Activated CD4-positive, alpha-beta T cell treated with anti-CD3 and anti-CD28 coated beads for 48 hours (primary cell): Measurements from ENCODE around the gene HADHA.
A peak's percentile ranks its signal among the peaks of the same experiment; 100 is the strongest.
"Not testable (repeated sequence)": the region's sequence is repeated elsewhere in the genome, so short reads cannot be mapped to it uniquely, and the experiment has no call there.

Source experiments
- DNase-seq: peaks from one replicate; pipeline ENCODE4 v3.0.0-alpha.2; 2020

The HADHA gene

GRCh38 chr2:26244309-26245230, at the start of gene HADHA, which contains the start of gene HADHB:
TSS of gene HADHA (minus strand) at chr2:26244632. CDS start at chr2:26244596, 36 bp downstream.
TSS of gene HADHB (plus strand) at chr2:26244939. CDS start at chr2:26254255, 9,316 bp downstream.
- peak; percentile 90 for DNase-seq

DNA sequence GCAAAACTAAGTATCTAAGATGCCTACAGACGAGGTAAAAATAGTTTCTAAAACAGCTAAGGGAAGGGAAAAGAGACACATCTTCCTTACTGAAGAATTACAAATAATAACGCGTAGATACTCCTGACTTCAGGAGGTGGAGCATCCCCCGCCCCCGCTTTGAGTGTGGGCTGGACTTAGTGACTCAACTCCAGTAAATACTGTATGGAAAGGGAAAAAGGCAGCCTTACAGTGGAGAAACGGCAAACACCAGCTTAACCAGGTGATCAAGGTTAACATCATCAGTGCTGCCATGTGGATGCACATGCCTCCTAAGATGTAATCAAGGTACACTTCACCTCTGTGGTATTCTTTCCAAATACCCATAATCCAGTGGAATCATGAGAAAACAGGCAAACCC, 48.2 kb upstream of the HADHA start:
- no peak for DNase-seq

DNA sequence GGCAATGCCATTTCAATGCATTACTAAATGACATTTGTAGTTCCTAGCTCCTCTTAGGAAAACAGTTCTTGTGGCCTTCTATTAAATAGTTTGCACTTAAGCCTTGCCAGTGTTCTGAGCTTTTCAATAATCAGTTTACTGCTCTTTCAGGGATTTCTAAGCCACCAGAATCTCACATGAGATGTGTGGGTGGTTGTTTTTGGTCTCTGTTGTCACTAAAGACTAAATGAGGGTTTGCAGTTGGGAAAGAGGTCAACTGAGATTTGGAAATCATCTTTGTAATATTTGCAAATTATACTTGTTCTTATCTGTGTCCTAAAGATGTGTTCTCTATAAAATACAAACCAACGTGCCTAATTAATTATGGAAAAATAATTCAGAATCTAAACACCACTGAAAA, 45.6 kb upstream of the HADHA start:
- DNase-seq, result no peak

DNA sequence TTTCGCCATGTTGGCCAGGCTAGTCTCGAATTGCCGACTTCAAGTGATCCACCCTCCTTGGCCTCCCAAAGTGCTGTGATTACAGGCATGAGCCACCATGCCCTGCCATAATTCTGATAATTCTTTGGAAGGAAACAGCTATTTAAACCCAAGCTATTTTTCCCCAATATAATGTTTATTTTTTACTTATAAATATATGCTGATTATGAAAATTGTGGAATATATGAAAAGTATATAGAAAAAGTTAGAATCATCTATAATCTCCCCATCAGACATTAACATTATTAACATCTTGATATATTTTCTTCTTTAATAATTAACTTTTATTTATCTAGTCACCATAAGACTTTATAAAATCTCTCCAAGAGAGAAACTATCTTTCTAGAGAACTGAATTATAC, 41.5 kb upstream of the HADHA start:
- DNase-seq, result no peak

- no peak for DNase-seq
Observed at GRCh38 chr2:26284132-26284531, 39.7 kb upstream of the HADHA start.

DNA sequence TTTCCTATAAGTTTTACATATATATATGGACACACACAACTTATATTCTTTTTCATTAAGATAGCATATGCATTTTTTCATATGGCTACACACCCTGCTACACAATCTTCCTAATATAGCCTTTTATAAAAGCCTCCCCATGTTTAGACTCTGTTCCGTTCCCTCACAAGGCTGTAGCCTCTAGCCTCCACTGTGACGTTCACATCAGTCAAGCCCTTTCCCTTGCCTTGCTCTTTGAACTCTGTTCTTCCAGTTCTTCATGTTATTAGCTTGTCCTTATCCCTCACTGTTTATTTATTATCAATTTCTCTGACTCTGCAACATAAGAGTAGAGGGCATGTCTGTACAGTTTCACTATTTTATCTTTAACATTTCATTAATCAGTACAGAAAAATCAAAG, 39.2 kb upstream of the HADHA start:
- DNase-seq, result no peak

DNA sequence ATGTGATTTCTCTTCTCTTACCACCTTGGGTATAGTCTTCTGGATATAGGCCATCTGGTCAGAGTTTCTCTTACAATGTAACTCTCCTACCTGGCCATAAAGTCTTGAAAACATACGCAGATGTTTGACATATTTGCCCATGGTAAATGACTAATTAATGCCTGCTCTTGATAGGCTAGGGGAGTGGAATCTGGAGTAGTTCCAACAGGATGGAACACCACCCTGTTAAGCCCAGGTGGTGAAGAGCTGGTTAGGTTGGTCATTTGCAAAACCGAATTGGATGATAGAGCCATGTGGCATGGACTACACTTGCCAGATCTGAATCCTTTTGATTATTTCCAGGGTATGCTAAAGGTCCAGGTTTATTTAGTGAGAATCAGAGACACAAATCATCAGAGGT, 36.8 kb upstream of the HADHA start:
- no peak for DNase-seq

DNA sequence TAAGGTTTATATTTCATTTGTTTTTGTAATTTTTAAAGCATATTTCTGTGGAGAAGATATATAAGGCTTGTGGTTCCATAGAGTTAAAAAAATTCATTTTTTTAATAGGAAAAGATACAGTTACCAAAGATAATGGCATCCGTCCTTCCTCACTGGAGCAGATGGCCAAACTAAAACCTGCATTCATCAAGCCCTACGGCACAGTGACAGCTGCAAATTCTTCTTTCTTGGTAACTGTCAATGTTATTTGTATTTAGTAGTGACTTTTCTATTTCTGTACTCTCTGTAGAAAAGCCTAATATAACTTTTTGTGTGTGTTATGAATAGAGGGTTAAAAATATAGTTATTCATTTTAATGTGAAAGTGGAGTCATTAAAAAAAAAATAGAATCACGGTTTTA, 35.5 kb upstream of the HADHA start:
- no peak for DNase-seq

DNA sequence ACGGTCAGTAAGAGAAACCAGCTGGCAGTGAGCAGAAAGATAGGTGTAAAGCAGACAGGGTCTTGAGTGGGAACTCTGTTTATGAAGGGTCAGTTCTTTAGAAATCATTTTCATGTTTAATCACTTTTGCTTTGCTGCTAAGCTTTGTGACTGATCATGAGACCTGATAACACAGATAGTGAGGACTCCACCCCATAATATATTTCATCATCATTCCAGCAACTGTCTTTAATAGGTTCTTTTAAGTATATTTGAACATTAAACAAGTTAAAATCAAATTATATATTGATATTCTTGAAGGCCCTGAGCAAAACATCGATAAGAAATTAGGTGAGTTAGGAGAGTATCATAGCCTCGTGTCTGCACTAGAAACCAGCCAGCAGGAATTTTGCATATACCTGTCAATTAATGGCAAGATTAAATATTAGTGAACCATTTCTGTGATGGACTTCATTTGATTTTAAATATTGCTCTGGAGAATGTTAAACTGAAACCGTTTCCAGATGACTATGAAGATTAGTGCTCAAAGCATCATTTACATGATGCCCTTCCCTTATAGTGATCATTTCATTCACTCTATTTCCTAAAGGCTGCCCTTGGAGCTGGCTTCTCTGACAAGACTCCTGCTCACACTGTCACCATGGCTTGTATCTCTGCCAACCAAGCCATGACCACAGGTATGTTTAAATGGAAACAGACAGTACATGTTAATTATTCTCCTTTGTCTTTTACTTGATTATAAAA, 32.2 kb upstream of the HADHA start:
- no peak for DNase-seq

DNA sequence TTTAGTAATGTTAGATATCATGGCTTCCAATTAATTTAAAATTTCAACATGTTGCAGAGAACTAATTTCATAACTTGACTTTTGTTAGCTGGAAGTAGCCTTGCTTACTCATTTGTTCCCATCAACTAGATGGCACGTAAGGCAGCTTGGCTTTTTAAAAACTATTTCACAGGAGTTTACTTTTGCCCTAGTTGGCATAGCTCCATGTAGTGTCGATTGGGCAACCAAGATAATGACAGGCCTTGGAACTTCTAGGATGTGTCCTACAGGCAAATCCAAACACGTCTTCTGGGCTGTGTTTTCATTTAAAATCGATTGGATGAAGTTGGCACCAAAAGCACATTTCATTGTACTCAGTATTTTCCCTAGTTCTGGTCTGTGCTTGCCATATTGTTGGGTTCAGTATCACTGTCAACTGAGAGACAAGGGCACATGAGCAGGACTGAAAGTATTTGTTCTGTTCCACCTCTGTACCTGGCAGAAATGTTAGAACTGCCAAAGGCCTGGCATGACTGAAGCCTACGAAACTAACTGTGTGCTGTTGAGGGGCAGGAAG, 29.7 kb upstream of the HADHA start:
- DNase-seq, result no peak

GRCh38 chr2:26273501-26273900, 29.1 kb upstream of the HADHA start:
- DNase-seq, result no peak

DNA sequence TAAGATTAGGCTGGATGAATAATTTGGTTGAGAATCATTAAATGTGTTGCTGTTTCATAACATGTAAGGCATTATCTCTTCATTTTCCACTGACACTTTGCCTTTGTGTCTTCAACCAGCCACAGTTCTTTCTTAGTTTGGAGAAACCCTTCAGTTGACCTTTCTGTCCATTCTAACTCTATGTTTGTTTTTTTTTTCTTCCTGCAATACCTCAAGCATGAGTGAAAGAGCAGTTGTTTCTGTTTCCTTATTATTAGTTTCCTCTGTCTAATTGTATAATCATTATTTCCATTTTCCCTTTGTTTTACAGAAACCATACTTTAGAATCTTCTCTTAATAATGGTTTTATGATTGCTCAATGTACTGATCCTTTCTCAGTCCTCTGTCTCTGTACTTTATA, 25.9 kb upstream of the HADHA start:
- DNase-seq, result no peak

DNA sequence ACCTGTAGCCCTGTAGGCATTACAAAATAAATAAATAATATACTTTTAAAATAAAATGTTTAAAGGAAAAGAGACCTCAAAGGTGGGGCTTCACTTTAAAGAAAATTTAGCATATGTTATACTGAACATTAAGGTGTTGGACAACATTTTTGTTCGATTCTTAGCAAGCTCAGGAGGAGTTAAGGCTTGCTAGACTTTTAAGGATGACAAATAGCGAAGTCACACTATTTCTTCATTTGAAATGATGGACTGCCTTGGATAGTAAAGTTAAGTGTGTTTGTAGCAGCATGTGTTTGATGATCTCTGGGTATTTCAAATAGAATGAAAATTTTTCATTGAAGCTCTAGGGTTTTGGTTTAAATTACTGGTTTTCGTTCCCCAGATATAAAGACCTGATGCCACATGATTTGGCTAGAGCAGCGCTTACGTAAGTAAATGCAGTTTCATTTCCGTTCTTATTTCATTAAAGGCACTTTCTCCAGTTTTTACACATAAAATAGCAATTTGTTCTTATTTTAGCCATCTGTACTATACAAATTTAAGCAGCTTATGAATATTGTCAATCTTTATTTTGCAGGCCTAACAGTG, 25.2 kb upstream of the HADHA start:
- DNase-seq, result no peak

- not testable (repeated sequence) for DNase-seq
Observed at GRCh38 chr2:26268670-26269385, 24.4 kb upstream of the HADHA start.

DNA sequence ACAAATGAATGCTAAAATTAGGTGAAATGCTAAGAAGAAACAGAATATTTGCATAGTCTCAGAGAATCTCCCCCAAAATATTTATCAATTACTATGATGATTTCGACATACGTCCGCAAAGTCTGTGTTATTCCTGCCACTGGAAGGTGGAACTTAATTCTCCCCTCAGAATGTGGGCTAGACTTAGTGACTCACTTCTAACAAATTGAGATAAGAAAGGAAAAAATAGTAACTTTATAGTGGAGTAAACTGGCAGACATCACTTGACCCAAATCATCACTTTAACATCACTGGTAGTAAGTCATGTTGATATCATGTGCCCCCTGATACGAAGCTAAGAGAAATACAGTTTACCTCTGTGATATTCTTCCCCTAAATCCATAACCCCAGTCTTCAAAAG, 23.8 kb upstream of the HADHA start:
- no peak for DNase-seq

GRCh38 chr2:26258836-26259235, 14.4 kb upstream of the HADHA start:
- not testable (repeated sequence) for DNase-seq

DNA sequence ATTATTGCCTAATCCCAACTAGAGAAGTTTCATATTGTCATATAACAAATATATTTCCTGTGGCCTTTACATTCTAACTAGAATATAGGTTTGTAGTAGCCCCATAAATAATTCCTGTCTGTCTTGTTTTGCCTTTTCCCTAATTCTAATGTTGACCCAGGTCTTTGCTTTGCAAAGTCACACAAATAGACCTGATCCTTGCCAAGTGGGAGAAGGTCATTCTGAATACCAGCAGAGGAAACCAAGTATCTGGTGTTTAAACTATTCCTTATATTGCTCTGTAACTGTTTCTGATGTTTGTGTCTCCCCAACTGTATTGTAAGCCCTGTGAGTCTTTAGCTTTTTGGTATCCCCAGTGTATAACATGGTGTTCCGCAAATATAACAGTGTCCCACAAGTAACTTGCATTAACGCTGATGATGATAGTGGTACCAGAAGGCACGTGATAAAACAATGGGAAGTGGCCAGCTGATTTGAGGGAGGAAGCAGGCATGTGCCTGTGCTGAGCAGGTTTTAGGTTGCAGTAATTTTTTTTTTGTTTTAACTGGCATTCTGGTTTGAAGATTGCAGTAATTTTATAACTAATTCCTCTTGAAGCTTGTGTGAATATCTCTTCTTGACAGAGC, 11.4 kb upstream of the HADHA start:
- no peak for DNase-seq

DNA sequence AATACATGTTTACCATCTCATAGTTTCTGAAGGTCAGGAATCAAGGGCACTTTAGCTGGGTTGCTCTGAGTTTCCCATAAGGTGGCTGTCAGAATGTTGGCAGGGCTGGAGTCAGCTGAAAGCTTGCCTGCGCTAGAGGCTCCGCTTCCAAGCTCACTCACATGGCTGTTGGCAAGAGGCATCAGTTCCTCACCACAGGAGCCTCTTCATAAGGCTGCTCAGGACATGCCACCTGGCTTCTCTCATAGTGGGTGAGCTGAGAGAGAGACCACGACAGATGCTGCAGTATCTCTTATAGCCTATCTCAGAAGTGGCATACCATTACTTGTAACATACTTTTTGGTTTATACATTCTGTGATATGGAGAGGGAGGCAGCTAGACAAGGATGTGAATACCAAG, 7.5 kb upstream of the HADHA start:
- DNase-seq, result no peak

DNA sequence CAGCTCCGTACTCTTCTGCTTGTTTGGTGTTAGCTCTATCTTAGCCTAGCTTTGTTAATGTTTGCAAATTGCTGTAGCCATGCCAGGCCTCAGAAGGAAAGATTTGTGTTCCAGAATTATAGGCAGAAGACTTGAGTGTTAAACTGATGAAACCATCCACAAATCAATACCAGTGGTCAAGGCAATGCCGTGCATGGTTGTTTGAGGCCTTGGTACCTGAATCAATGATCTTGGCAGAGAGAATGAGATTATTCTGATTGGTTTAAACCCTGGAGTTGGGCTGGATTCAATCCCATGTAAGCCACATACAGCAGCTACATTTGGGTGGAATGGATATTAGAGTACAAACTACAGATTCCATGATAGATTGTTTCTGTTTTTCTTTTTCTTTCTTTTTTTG, 5.2 kb upstream of the HADHA start:
- DNase-seq, result no peak

DNA sequence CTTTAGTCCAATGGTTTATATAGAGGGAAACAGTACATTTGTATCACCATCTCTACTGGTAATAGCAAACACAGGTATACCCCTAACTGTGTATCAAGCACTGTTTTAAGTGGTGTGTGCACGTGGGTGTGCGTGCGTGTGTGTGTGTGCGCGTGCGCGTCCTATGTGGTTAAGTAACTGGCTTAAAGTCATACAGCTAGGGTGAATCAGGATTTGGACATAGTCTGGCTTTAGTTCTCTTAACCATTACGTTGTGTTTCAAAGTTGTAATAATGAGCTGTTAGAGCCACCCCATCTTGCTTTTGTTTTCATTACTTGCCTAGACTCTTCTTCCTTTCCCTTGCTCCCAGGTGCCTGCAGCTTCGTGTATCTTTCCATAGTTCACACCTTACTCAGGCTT, 2.4 kb upstream of the HADHA start:
- peak; percentile 54 for DNase-seq

DNA sequence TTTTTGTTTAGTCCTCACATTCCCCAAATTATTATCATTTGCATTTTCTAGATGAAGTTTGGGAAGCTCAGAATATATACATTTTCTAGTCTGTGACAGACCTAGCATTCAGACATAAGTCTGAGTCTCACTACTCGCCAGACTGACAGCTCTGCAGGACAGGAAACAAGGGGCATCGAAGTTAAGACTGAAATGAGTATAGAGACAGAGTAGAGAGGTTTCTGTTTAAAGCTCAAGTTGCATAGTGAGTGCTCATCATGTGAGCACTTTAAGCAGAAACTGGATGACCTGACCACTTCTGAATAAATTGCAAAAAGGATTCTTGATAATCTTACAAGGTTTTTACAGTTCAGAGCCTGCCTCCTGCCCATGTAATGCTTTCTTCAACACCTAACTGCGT, 1.4 kb upstream of the HADHA start:
- peak; percentile 19 for DNase-seq

DNA sequence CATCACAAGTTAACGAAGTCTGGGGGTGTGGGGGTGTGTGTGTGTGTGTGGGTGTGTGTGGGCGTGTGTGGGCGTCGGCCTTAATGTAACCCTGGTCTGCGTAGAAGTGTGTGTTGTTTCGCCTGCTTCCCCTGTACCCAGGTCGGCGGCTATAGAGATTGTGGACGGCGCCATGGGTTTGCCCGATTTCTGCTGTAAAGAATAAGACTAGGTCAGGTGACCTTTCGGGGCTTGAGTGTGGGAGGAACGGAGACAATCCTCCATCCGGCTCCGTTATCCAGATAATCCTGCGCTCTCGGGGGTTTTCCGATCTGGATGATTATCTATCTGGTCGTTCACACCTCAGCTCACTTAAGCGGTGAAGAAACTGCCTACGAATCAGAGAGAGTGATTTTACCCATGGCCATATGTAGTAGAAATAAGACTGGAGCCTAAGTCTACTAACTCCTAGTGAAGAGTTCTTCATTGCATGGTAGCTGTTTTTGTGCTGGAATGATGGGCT, 850 bp upstream of the HADHA start:
- DNase-seq, result peak; percentile 66
